ENCODE results near the gene DBR1.

Gene DBR1

GRCh38 chr3:138187296-138188012, 12.7 kb upstream of the DBR1 start, which contains the start of gene ARMC8:
Gene ARMC8, plus strand, starts transcription at chr3:138187301. Its CDS starts 254 bp downstream, at chr3:138187555.
- Histone ChIP-seq H3K27me3 (ENCODE audit: control insufficient read depth in 5 of 5, insufficient read depth in 4 of 5, low read length in 5 of 5) (no peaks in the 10 kb centered on the region), H3K9ac (ENCODE audit: low read length in 5 of 5) (peak within 1 kb of the TSS; percentile 79 to 96 (median 95)), H3K36me3 (ENCODE audit: control insufficient read depth in 5 of 5, insufficient read depth in 5 of 5, low read length in 5 of 5) (peaks cover 0 to under 1% (median 0%) of the 10 kb centered on the region in 5 donors), H3K4me1 (ENCODE audit: control insufficient read depth in 5 of 5, insufficient read depth in 5 of 5, low read length in 5 of 5) (peaks cover 0 to 26% (median 20%) of the 10 kb centered on the region in 5 donors), H3K9me3 (ENCODE audit: control insufficient read depth in 5 of 5, low read length in 5 of 5) (no peaks in the 10 kb centered on the region), H3K4me3 (ENCODE audit: low read depth in 1 of 5, low read length in 5 of 5) (peak within 1 kb of the TSS; percentile 84 to 97 (median 96)), H3K27ac (ENCODE audit: low read depth, low read length) (peak within 1 kb of the TSS; percentile 93)

- Histone ChIP-seq H3K36me3 (ENCODE audit: control insufficient read depth in 5 of 5, insufficient read depth in 5 of 5, low read length in 5 of 5) (no peaks in the 10 kb centered on the region), H3K9me3 (ENCODE audit: control insufficient read depth in 5 of 5, low read length in 5 of 5) (no peaks in the 10 kb centered on the region), H3K4me1 (ENCODE audit: control insufficient read depth in 5 of 5, insufficient read depth in 5 of 5, low read length in 5 of 5) (peaks cover 0 to 26% (median 20%) of the 10 kb centered on the region in 5 donors), H3K27me3 (ENCODE audit: control insufficient read depth in 5 of 5, insufficient read depth in 4 of 5, low read length in 5 of 5) (no peaks in the 10 kb centered on the region), H3K9ac (ENCODE audit: low read length in 5 of 5) (peak overlapping the region; percentile 51 to 96 (median 95)), H3K4me3 (ENCODE audit: low read depth in 1 of 5, low read length in 5 of 5) (peak overlapping the region; percentile 84 to 97 (median 96)), H3K27ac (ENCODE audit: low read depth, low read length) (peak overlapping the region; percentile 93)
Measured at GRCh38 chr3:138186803-138187295, 12.1 kb upstream of the DBR1 start.

- H3K27ac ChIP-seq (ENCODE audit: low read depth, low read length), result peak overlapping the region; percentile 93
- H3K9ac ChIP-seq (ENCODE audit: low read length in 5 of 5), result peak overlapping the region; percentile 51 to 96 (median 95)
- H3K4me3 ChIP-seq (ENCODE audit: low read depth in 1 of 5, low read length in 5 of 5), result peak overlapping the region in 4 of 5 donors; percentile 84 to 96 (median 94)
- H3K4me1 ChIP-seq (ENCODE audit: control insufficient read depth in 5 of 5, insufficient read depth in 5 of 5, low read length in 5 of 5), result peaks cover 0 to 26% (median 20%) of the 10 kb centered on the region in 5 donors
- H3K9me3 ChIP-seq (ENCODE audit: control insufficient read depth in 5 of 5, low read length in 5 of 5), result no peaks in the 10 kb centered on the region
- no peaks in the 10 kb centered on the region for H3K27me3 ChIP-seq (ENCODE audit: control insufficient read depth in 5 of 5, insufficient read depth in 4 of 5, low read length in 5 of 5)
- H3K36me3 ChIP-seq (ENCODE audit: control insufficient read depth in 5 of 5, insufficient read depth in 5 of 5, low read length in 5 of 5), result no peaks in the 10 kb centered on the region
Measured at GRCh38 chr3:138186221-138186620, 11.5 kb upstream of the DBR1 start.

- H3K9me3 ChIP-seq (ENCODE audit: control insufficient read depth in 5 of 5, low read length in 5 of 5), result no peaks in the 10 kb centered on the region
- H3K27me3 ChIP-seq (ENCODE audit: control insufficient read depth in 5 of 5, insufficient read depth in 4 of 5, low read length in 5 of 5), result no peaks in the 10 kb centered on the region
- peaks cover 0 to 26% (median 20%) of the 10 kb centered on the region in 5 donors for H3K4me1 ChIP-seq (ENCODE audit: control insufficient read depth in 5 of 5, insufficient read depth in 5 of 5, low read length in 5 of 5)
- H3K4me3 ChIP-seq (ENCODE audit: low read depth in 1 of 5, low read length in 5 of 5), result no peak overlapping the region
- H3K36me3 ChIP-seq (ENCODE audit: control insufficient read depth in 5 of 5, insufficient read depth in 5 of 5, low read length in 5 of 5), result no peaks in the 10 kb centered on the region
- H3K27ac ChIP-seq (ENCODE audit: low read depth, low read length), result no peak overlapping the region
- no peak overlapping the region for H3K9ac ChIP-seq (ENCODE audit: low read length in 5 of 5)
Measured at GRCh38 chr3:138184994-138185393, 10.3 kb upstream of the DBR1 start.

GRCh38 chr3:138180375-138181029, 5.8 kb upstream of the DBR1 start:
- no peaks in the 10 kb centered on the region for H3K9me3 ChIP-seq (ENCODE audit: control insufficient read depth in 5 of 5, low read length in 5 of 5)
- no peak overlapping the region for H3K4me3 ChIP-seq (ENCODE audit: low read depth in 1 of 5, low read length in 5 of 5)
- H3K36me3 ChIP-seq (ENCODE audit: control insufficient read depth in 5 of 5, insufficient read depth in 5 of 5, low read length in 5 of 5), result no peaks in the 10 kb centered on the region
- no peak overlapping the region for H3K27ac ChIP-seq (ENCODE audit: low read depth, low read length)
- no peak overlapping the region for H3K9ac ChIP-seq (ENCODE audit: low read length in 5 of 5)
- no peaks in the 10 kb centered on the region for H3K4me1 ChIP-seq (ENCODE audit: control insufficient read depth in 5 of 5, insufficient read depth in 5 of 5, low read length in 5 of 5)
- no peaks in the 10 kb centered on the region for H3K27me3 ChIP-seq (ENCODE audit: control insufficient read depth in 5 of 5, insufficient read depth in 4 of 5, low read length in 5 of 5)

- peak overlapping the region; percentile 74 for H3K27ac ChIP-seq (ENCODE audit: low read depth, low read length)
- no peaks in the 10 kb centered on the region for H3K9me3 ChIP-seq (ENCODE audit: control insufficient read depth in 5 of 5, low read length in 5 of 5)
- H3K36me3 ChIP-seq (ENCODE audit: control insufficient read depth in 5 of 5, insufficient read depth in 5 of 5, low read length in 5 of 5), result peaks cover 6 to 14% (median 10%) of the 10 kb centered on the region in 5 donors
- no peaks in the 10 kb centered on the region for H3K27me3 ChIP-seq (ENCODE audit: control insufficient read depth in 5 of 5, insufficient read depth in 4 of 5, low read length in 5 of 5)
- peaks cover 0 to 18% (median 18%) of the 10 kb centered on the region in 5 donors for H3K4me1 ChIP-seq (ENCODE audit: control insufficient read depth in 5 of 5, insufficient read depth in 5 of 5, low read length in 5 of 5)
- peak overlapping the region; percentile 89 to 99 (median 95) for H3K4me3 ChIP-seq (ENCODE audit: low read depth in 1 of 5, low read length in 5 of 5)
- H3K9ac ChIP-seq (ENCODE audit: low read length in 5 of 5), result peak overlapping the region; percentile 87 to 98 (median 92)
Measured at GRCh38 chr3:138173769-138174420, 826 bp downstream of the DBR1 start.

- Histone ChIP-seq H3K9me3 (ENCODE audit: control insufficient read depth in 5 of 5, low read length in 5 of 5) (no peaks in the 10 kb centered on the region), H3K27me3 (ENCODE audit: control insufficient read depth in 5 of 5, insufficient read depth in 4 of 5, low read length in 5 of 5) (no peaks in the 10 kb centered on the region), H3K36me3 (ENCODE audit: control insufficient read depth in 5 of 5, insufficient read depth in 5 of 5, low read length in 5 of 5) (peaks cover 8 to 25% (median 18%) of the 10 kb centered on the region in 5 donors), H3K4me3 (ENCODE audit: low read depth in 1 of 5, low read length in 5 of 5) (no peak overlapping the region), H3K4me1 (ENCODE audit: control insufficient read depth in 5 of 5, insufficient read depth in 5 of 5, low read length in 5 of 5) (peaks cover 0 to 18% (median 18%) of the 10 kb centered on the region in 5 donors), H3K27ac (ENCODE audit: low read depth, low read length) (no peak overlapping the region), H3K9ac (ENCODE audit: low read length in 5 of 5) (no peak overlapping the region)
Measured at GRCh38 chr3:138172625-138173024, 2.1 kb downstream of the DBR1 start.

- Histone ChIP-seq H3K4me3 (ENCODE audit: low read depth in 1 of 5, low read length in 5 of 5) (no peak overlapping the region), H3K36me3 (ENCODE audit: control insufficient read depth in 5 of 5, insufficient read depth in 5 of 5, low read length in 5 of 5) (peaks cover 42 to 85% (median 52%) of the 10 kb centered on the region in 5 donors), H3K9ac (ENCODE audit: low read length in 5 of 5) (no peak overlapping the region), H3K9me3 (ENCODE audit: control insufficient read depth in 5 of 5, low read length in 5 of 5) (no peaks in the 10 kb centered on the region), H3K27ac (ENCODE audit: low read depth, low read length) (no peak overlapping the region), H3K27me3 (ENCODE audit: control insufficient read depth in 5 of 5, insufficient read depth in 4 of 5, low read length in 5 of 5) (no peaks in the 10 kb centered on the region), H3K4me1 (ENCODE audit: control insufficient read depth in 5 of 5, insufficient read depth in 5 of 5, low read length in 5 of 5) (no peaks in the 10 kb centered on the region)
Measured at GRCh38 chr3:138165061-138165460, 9.7 kb downstream of the DBR1 start.

GRCh38 chr3:138157743-138158142, 17.0 kb downstream of the DBR1 start:
- H3K27ac ChIP-seq (ENCODE audit: low read depth, low read length), result no peak overlapping the region
- H3K27me3 ChIP-seq (ENCODE audit: control insufficient read depth in 5 of 5, insufficient read depth in 4 of 5, low read length in 5 of 5), result no peaks in the 10 kb centered on the region
- no peak overlapping the region for H3K4me3 ChIP-seq (ENCODE audit: low read depth in 1 of 5, low read length in 5 of 5)
- H3K9ac ChIP-seq (ENCODE audit: low read length in 5 of 5), result no peak overlapping the region
- H3K9me3 ChIP-seq (ENCODE audit: control insufficient read depth in 5 of 5, low read length in 5 of 5), result peaks cover 0 to 3% (median 0%) of the 10 kb centered on the region in 5 donors
- H3K4me1 ChIP-seq (ENCODE audit: control insufficient read depth in 5 of 5, insufficient read depth in 5 of 5, low read length in 5 of 5), result no peaks in the 10 kb centered on the region
- H3K36me3 ChIP-seq (ENCODE audit: control insufficient read depth in 5 of 5, insufficient read depth in 5 of 5, low read length in 5 of 5), result peaks cover 13 to 24% (median 18%) of the 10 kb centered on the region in 5 donors
